22Rv1 (cell line): ENCODE measurements around the gene EHD4.

Experiments used
- CTCF ChIP-seq: fragments of 450-650 bp; IDR thresholded peaks from 2 replicates; pipeline ENCODE4 v1.5.1; 2017; ENCODE audit warnings: mild to moderate bottlenecking
- ZFX ChIP-seq: fragments of 450-650 bp; IDR thresholded peaks from 2 replicates; pipeline ENCODE4 v1.6.1; 2017; ENCODE audit warnings: antibody characterized with exemption, borderline replicate concordance

DNA sequence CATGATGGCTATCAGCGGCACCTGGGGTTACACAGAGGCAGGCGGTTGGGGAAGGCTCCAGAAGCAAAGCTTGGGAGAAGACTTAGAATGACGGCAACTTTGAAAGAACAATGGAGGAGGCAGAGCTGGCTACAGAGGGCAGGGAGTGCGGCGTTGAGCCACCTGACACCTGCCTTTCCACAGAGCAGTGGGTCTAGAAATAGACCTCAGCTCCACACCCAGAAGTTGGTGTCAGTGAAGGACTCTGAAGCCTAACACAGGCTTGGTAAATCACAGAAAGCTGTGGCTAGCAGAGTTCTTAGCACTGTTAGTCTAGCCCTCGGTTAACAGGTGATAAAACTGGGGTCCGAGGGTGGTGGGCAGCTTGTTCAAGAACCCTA is 23.1 kb upstream of the EHD4 start:
- TF ChIP-seq CTCF (no peak), ZFX (no peak)
